Measurements from ENCODE around the gene GSTO2. TPM values are rescaled to one million over a fixed set of nuclear protein-coding genes. Genes with fewer than 3 reads are reported as not detected.

Gene GSTO2
- total and polyA plus RNA-seq, 2 of the 13 experiments (the other 11 are each of a cell fraction or from before 2014, with no cell fraction given), result 2.1 to 7.9 TPM

- TF ChIP-seq GPN1 (CRISPR knock-in tag; IDR thresholded peaks at IDR 0.05; ENCODE audit: borderline replicate concordance) (no peak), ZNF678 (CRISPR knock-in tag; IDR thresholded peaks at IDR 0.05) (no peak), GABPA (IDR thresholded peaks at IDR 0.05; ENCODE audit: low read depth, low read length) (no peak), GABPA (CRISPR knock-in tag; IDR thresholded peaks at IDR 0.05; ENCODE audit: low read depth) (no peak), ESRRA (CRISPR knock-in tag; IDR thresholded peaks at IDR 0.05; ENCODE audit: low read depth) (no peak), SIN3A (IDR thresholded peaks at IDR 0.05; ENCODE audit: borderline replicate concordance, low read depth, low read length) (no peak), TCF7 (IDR thresholded peaks at IDR 0.05; ENCODE audit: low read depth) (no peak), CERS6 (CRISPR knock-in tag; IDR thresholded peaks at IDR 0.05) (no peak), SOX13 (IDR thresholded peaks at IDR 0.05) (no peak), SOX13 (CRISPR knock-in tag; conservative IDR thresholded peaks at IDR 0.05 in 1 of 2, IDR thresholded peaks at IDR 0.05 in 1 of 2) (peak in 1 of 2 experiments; percentile 25; a peak in 1 of 4 replicates), RCOR2 (CRISPR knock-in tag; IDR thresholded peaks at IDR 0.05) (no peak)
Observed at GRCh38 chr10:104281694-104282093, 12.7 kb downstream of the GSTO2 start (continued).

GRCh38 chr10:104284846-104285245 is 15.9 kb downstream of the GSTO2 start:
- H3K4me3 ChIP-seq (replicated peaks in 1 of 3; ENCODE audit: insufficient read depth in 1 of 3, low read depth in 2 of 3, low read length in 3 of 3), result no peak overlapping the region
- no peak overlapping the region for H3K4me2 ChIP-seq (ENCODE audit: low read depth, low read length)
- ATAC-seq (no peak), DNase-seq (ENCODE audit: low spot score) (no peak), FAIRE-seq (no peak)
- no peak overlapping the region for H2AFZ ChIP-seq (ENCODE audit: low read length)
- H3K9me3 ChIP-seq (ENCODE audit: low read length), result no peaks in the 10 kb centered on the region
- no peaks in the 10 kb centered on the region for H3K36me3 ChIP-seq (replicated peaks in 1 of 2; ENCODE audit: control insufficient read depth in 1 of 2, insufficient read depth in 2 of 2, low read length in 2 of 2)
- no peak overlapping the region for H3K27ac ChIP-seq (ENCODE audit: extremely low read length, insufficient read depth, low read length)
- H3K9ac ChIP-seq (ENCODE audit: insufficient read depth, low read depth, low read length), result no peak overlapping the region
- in situ Hi-C loops (cut with HindIII; ENCODE audit: extremely low pct_ligation_motif_present, low pct_unique_long_range_greater_than_20kb), result no loop called here
- H3K27me3 ChIP-seq (ENCODE audit: control insufficient read depth in 1 of 2, insufficient read depth in 2 of 2, low read length in 2 of 2), result no peaks in the 10 kb centered on the region
- peaks cover 85% of the 10 kb centered on the region for H3K4me1 ChIP-seq (ENCODE audit: insufficient read depth, low read length)
- 98% methylated on average over 7 of the region's 7 CpGs for WGBS (ENCODE audit: low lambda C conversion rate)
- intact Hi-C loops (cut with micrococcal nuclease; ENCODE audit: unreplicated experiment), result no loop called here
- no peaks in the 10 kb centered on the region for H4K20me1 ChIP-seq (ENCODE audit: insufficient read depth, low read length)
- H3K79me2 ChIP-seq (ENCODE audit: insufficient read depth, low read length), result no peaks in the 10 kb centered on the region
- no TSS peak for BruUV-seq (replicated peaks)
- ChIA-PET CTCF (ENCODE audit: low intra/inter-chr PET ratio, low total read pairs) (no interaction called here), POLR2A (no interaction called here)
- no peak for TF ChIP-seq PRDM10 (CRISPR knock-in tag; IDR thresholded peaks at IDR 0.05; ENCODE audit: low read depth)
- no peak for TF ChIP-seq NFE2L1 (CRISPR knock-in tag; IDR thresholded peaks at IDR 0.05; ENCODE audit: borderline replicate concordance)
- no peak for TF ChIP-seq PBX2 (CRISPR knock-in tag; IDR thresholded peaks at IDR 0.05)
- TF ChIP-seq MXI1 (IDR thresholded peaks at IDR 0.05; ENCODE audit: borderline replicate concordance, low read depth, low read length), result no peak
- TF ChIP-seq KLF15 (CRISPR knock-in tag; IDR thresholded peaks at IDR 0.05; ENCODE audit: borderline replicate concordance), result no peak
- no peak for TF ChIP-seq GMEB2 (CRISPR knock-in tag; IDR thresholded peaks at IDR 0.05; ENCODE audit: low read depth)
- no peak for TF ChIP-seq MBD4 (IDR thresholded peaks at IDR 0.05; ENCODE audit: borderline replicate concordance, low read length)
- no peak for TF ChIP-seq SKI (IDR thresholded peaks at IDR 0.05; ENCODE audit: partially characterized antibody)

Data from HepG2 (cell line).